C4-2B (cell line): Measurements from ENCODE around the gene YIF1B.

Experiments
- CTCF ChIP-seq: fragments of 450-650 bp; conservative IDR thresholded peaks from 2 replicates; pipeline ENCODE4 v1.5.1; 2017; ENCODE audit warnings: mild to moderate bottlenecking
- ZFX ChIP-seq: fragments of 450-650 bp; IDR thresholded peaks from 2 replicates; pipeline ENCODE4 v1.6.1; 2017

GRCh38 chr19:38255383-38256014 is 60.2 kb downstream of the YIF1B start:
- TF ChIP-seq CTCF (no peak), ZFX (no peak)
